HFFc6 (cell line): ENCODE results near the gene ADAMTS17. TPM values are rescaled to one million over a fixed set of nuclear protein-coding genes. Genes with fewer than 3 reads are reported as not detected.

Experiments used
- DNase-seq: peaks from one replicate; pipeline ENCODE4 v3.0.0-alpha.2; 2018
- H3K27ac Mint-ChIP-seq: 2 replicates; pipeline ENCODE4 v1.8.0; 2020; ENCODE audit warnings: mild to moderate bottlenecking, mixed read lengths
- H3K27me3 Mint-ChIP-seq: 2 replicates; pipeline ENCODE4 v1.8.0; 2021; ENCODE audit warnings: mild to moderate bottlenecking, moderate library complexity, mixed read lengths; ENCODE audit not compliant: insufficient read depth
- H3K36me3 Mint-ChIP-seq: 2 replicates; pipeline ENCODE4 v1.8.0; 2021; ENCODE audit warnings: low read depth, mixed read lengths
- H3K4me1 Mint-ChIP-seq: 2 replicates; pipeline ENCODE4 v1.8.0; 2020; ENCODE audit warnings: low read depth, mixed read lengths
- H3K4me3 Mint-ChIP-seq: 2 replicates; pipeline ENCODE4 v1.8.0; 2020; ENCODE audit warnings: mild to moderate bottlenecking, moderate library complexity, mixed read lengths
- H3K9me3 Mint-ChIP-seq: 2 replicates; pipeline ENCODE4 v1.8.0; 2020; ENCODE audit warnings: mild to moderate bottlenecking, mixed read lengths
- CTCF ChIP-seq: fragments of 200-600 bp; sonication (generic); IDR thresholded peaks from 2 replicates; pipeline ENCODE4 v1.5.0; 2021; ENCODE audit warnings: antibody characterized with exemption, mild to moderate bottlenecking
- total RNA-seq, 6 experiments: library from RNA; stranded (reverse); fragmentation: NEBNext Ultra II Directional; extraction: Animal tissue kit (Norgen Biotek cat#: 25700); gene quantifications; 2 replicates in 1 of 6; 3 replicates in 5 of 6; pipeline ENCODE4 v1.2.3, GENCODE V29; 2021

The ADAMTS17 gene
- total RNA-seq, 6 experiments from 2014 or later: not detected

GRCh38 chr15:100263721-100264455 lies 77.9 kb downstream of the ADAMTS17 start:
- H3K36me3 Mint-ChIP-seq: no peaks in the 10 kb centered on the region; the same call in 1 of the 2 replicates
- no peaks in the 10 kb centered on the region for H3K27me3 Mint-ChIP-seq
- no peak overlapping the region for H3K27ac Mint-ChIP-seq
- no peak for DNase-seq
- no peak overlapping the region for H3K4me3 Mint-ChIP-seq
- TF ChIP-seq CTCF: no peak
- peaks cover 45% of the 10 kb centered on the region for H3K9me3 Mint-ChIP-seq
- H3K4me1 Mint-ChIP-seq: no peaks in the 10 kb centered on the region

- no peaks in the 10 kb centered on the region; the same call in 1 of the 2 replicates for H3K36me3 Mint-ChIP-seq
- no peak overlapping the region for H3K27ac Mint-ChIP-seq
- DNase-seq: no peak
- TF ChIP-seq CTCF: no peak
- no peak overlapping the region for H3K4me3 Mint-ChIP-seq
- H3K27me3 Mint-ChIP-seq: no peaks in the 10 kb centered on the region
- H3K9me3 Mint-ChIP-seq: peaks cover 46% of the 10 kb centered on the region
- no peaks in the 10 kb centered on the region for H3K4me1 Mint-ChIP-seq
Measured at GRCh38 chr15:100263031-100263430, 78.7 kb downstream of the ADAMTS17 start.

GRCh38 chr15:100261302-100262240 lies 80.2 kb downstream of the ADAMTS17 start:
- H3K4me3 Mint-ChIP-seq: no peak overlapping the region
- H3K36me3 Mint-ChIP-seq: no peaks in the 10 kb centered on the region; the same call in 1 of the 2 replicates
- no peak overlapping the region for H3K27ac Mint-ChIP-seq
- H3K4me1 Mint-ChIP-seq: no peaks in the 10 kb centered on the region
- H3K9me3 Mint-ChIP-seq: peaks cover 48% of the 10 kb centered on the region
- H3K27me3 Mint-ChIP-seq: no peaks in the 10 kb centered on the region
- no peak for DNase-seq
- TF ChIP-seq CTCF: no peak

DNA sequence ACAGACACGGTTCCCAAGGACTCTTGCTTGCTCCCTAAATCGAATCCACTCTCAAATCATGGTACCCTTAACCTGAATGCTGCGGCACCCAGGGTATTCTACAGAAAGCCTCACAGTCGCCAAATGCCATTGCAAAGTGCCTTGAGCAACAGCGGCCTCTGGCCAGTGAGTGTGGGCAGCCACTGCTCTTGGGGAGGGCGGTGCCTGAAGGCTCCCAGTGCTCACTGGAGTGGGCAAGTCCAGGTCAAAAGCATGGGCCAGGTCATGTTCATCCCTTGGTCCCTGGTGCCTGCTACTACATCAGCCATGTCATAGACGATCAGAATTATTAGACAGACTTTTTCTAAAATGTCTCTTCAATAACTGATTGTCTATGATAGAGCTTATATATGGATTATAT lies 82.5 kb downstream of the ADAMTS17 start:
- Mint-ChIP-seq H3K27me3 (no peaks in the 10 kb centered on the region; the same call in 1 of the 2 replicates), H3K4me1 (no peaks in the 10 kb centered on the region), H3K9me3 (peaks cover 48% of the 10 kb centered on the region), H3K4me3 (no peak overlapping the region), H3K27ac (no peak overlapping the region), H3K36me3 (no peaks in the 10 kb centered on the region)
- DNase-seq: no peak
- no peak for TF ChIP-seq CTCF

DNA sequence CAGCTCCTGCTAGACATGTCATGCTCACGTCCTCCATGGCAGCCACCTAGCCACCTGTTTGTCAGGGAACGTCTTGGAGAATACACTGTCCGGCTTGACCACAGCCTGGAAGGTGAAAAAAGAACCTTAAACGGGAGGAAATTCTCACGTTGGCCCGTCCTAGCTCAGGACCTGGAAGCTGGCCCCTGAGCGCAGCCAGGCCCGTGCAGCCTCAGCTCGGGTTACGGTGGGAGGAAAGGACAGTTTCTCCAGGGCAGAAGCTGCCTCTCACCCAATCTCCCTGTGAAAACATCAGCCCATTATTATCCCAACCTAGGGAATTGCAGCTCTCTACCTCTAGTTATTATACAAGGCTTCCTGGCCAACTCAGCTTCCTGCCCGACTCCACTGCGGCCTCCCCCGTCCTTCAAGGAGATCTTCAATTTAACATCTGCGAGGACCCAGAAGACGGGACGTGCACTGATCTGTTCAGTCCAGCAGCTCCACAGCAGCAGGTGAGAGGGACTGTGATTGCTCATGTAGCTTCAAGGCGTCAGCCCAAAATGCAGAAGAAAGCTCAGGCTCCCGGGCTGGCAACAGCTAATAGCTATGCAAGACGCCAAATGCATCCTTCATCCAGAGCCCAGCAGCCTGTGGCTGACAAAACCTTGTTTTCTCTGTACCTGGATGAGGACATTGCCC lies 84.7 kb downstream of the ADAMTS17 start:
- Mint-ChIP-seq H3K27ac (no peak overlapping the region), H3K9me3 (peaks cover 50% of the 10 kb centered on the region), H3K4me3 (no peak overlapping the region), H3K27me3 (no peaks in the 10 kb centered on the region; the same call in 1 of the 2 replicates), H3K4me1 (no peaks in the 10 kb centered on the region), H3K36me3 (no peaks in the 10 kb centered on the region)
- DNase-seq: no peak
- no peak for TF ChIP-seq CTCF
